Cerebellar nuclear complex (tissue), 1 donor: ENCODE data around the gene BLOC1S6.

Experiments used
- DNase-seq, 2 experiments: peaks; one replicate each; lab custom pipeline; 2025; lab: John Stamatoyannopoulos, UW

BLOC1S6 gene

GRCh38 chr15:45588219-45588875 lies 1.2 kb downstream of the BLOC1S6 start:
- no peak for DNase-seq

GRCh38 chr15:45589256-45589655 lies 2.1 kb downstream of the BLOC1S6 start:
- no peak for DNase-seq

- DNase-seq: no peak
These were observed 7.1 kb downstream of the BLOC1S6 start for GRCh38 chr15:45594319-45594718.

GRCh38 chr15:45594835-45595530 lies 7.8 kb downstream of the BLOC1S6 start:
- DNase-seq: no peak

GRCh38 chr15:45603881-45604280 lies 16.7 kb downstream of the BLOC1S6 start:
- no peak for DNase-seq

DNA sequence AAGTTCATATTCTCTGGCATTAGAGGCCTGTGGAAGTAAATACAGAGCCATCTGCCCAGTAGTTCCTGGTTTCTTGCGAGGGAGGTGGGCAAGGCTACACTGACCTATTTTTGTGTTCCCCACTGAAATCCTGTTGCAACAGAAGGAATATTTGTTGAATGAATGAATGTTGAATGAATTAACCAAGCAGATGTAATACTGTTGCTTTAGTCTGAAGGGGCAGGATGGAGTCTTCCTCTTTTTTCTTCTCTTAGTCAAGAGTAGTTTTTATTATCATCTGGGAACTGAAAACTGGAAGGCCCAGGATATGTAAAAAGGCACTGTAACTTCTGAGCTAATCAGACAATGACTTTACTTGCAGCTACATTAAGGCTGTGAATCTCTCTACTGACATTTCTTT lies 17.1 kb downstream of the BLOC1S6 start:
- DNase-seq: no peak

DNA sequence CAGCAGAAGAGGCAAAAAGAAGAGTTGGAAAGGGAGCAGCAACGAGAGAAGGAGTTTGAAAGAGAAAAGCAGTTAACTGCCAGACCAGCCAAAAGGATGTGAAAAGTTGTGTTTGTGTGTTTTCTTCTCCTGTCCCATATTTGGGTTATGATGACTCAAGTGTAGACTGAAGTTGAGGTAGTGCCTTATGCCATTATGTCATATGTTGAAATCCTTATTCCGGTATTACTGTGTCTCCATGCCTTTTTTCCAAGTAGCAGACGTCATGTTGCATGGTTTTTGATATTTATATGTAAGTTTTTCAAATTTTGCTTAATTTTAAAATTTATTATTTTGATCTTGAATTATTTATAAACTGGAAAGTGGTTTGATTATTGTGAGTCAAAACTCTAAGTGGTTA lies 19.2 kb downstream of the BLOC1S6 start:
- no peak for DNase-seq

DNA sequence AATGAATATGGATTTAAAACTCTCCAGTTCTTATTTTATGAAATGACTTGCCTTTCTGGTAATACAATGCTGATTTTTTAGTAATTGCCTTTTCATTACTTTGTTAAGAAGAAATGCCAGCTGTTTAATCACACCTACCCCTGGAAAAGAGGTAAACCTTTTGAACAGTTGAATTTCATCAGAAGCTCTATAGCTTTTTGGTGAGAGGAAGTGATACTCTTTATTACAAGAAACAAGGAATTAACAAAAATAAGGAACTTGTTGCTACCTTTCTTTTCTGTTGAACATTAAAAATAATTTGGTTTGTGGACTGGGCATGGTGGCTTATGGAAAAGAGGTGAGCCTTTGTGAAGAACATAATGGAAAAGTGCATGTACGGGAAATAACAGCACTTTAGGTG lies 19.7 kb downstream of the BLOC1S6 start:
- DNase-seq: no peak

GRCh38 chr15:45611305-45611704 lies 24.1 kb downstream of the BLOC1S6 start:
- no peak for DNase-seq

GRCh38 chr15:45612790-45613415 lies 25.7 kb downstream of the BLOC1S6 start:
- DNase-seq: no peak

DNA sequence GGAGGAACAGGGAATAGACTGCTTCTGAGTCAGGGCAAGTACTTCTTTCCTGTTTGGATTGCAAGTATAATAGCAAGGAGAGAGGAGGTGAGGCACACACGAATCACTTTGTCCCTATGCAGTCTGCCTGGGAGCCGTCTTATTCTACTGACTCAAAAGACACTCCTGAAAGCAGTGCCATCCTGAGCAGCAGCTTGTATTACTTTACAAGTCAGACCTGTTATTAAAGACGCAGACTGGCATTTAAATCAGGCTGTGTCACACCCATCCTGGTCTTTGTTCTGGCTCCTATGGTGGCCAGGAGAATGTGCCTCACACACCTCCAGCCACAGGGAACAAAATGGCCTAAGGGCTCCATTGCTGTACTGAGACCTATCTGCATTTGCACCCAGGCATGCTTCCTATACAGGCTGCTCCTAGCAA lies 29.7 kb downstream of the BLOC1S6 start:
- DNase-seq: no peak

DNA sequence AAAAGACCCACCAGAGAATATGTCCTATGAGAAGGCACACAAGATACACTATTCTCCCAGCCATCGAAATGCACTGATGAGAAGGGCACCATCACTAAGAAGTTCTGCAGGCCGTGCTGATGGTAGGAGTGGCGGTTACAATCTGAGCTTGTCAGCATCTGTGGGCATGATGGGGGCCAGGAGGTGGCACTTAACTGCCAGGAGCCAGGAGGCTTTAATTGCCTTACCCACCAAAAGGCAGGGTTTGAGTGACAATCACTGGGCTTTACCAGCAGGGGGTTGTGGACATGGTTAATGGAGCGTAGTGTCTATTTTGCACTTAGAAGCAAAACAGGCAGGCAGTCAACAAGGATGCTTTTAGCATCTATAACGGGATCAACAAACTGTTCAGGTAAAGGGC lies 31.6 kb downstream of the BLOC1S6 start:
- DNase-seq: no peak

DNA sequence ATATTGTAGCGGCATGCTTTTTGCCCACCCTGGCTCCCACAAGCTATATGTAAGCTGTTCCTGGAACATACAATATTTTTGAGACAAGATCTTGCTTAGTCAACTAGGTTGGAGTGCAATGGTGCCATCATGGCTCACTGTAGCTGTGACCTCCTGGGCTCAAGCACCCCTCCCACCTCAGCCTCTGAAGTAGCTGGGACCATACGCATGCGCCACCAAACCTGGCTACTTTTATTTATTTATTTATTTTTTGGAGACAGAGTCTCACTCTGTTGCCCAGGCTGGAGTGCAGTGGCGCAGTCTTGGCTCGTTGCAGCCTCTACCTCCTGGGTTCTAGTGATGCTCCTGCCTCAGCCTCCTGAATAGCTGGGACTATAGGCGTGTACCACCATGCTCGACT lies 41.0 kb downstream of the BLOC1S6 start:
- no peak for DNase-seq

DNA sequence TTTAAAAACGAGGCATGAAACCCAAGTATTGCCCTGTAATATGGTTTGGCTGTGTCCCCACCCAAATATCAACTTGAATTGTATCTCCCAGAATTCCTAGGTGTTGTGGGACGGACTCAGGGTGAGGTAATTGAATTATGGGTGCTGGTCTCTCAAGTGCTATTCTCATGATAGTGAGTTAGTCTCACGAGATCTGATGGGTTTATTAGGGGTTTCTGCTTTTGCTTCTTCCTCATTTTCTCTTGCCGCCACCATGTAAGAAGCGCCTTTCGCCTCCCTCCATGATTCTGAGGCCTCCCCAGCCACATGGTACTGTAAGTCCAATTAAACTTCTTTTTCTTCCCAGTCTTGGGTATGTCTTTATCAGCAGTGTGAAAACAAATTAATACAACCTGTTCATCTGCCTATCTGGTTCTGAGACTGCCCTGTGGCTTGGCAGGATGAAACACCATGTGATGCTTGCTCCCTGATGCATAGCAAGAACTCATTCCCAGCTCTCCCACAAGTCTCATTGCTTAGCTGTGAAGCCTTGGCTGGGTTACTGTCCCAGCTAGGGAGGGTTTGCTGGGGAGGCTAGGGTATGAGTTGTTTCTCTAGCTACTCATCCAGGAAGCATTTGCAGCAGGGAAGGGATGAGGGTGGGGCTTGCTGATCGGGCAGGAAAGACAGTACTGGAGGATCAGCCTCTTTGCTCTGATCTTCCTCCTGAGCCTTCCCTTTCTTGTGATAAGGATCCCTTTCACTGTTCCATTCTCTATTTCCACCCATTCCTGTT lies 43.9 kb downstream of the BLOC1S6 start:
- no peak for DNase-seq

- no peak for DNase-seq
These were observed 44.6 kb downstream of the BLOC1S6 start for GRCh38 chr15:45631776-45632175.

DNA sequence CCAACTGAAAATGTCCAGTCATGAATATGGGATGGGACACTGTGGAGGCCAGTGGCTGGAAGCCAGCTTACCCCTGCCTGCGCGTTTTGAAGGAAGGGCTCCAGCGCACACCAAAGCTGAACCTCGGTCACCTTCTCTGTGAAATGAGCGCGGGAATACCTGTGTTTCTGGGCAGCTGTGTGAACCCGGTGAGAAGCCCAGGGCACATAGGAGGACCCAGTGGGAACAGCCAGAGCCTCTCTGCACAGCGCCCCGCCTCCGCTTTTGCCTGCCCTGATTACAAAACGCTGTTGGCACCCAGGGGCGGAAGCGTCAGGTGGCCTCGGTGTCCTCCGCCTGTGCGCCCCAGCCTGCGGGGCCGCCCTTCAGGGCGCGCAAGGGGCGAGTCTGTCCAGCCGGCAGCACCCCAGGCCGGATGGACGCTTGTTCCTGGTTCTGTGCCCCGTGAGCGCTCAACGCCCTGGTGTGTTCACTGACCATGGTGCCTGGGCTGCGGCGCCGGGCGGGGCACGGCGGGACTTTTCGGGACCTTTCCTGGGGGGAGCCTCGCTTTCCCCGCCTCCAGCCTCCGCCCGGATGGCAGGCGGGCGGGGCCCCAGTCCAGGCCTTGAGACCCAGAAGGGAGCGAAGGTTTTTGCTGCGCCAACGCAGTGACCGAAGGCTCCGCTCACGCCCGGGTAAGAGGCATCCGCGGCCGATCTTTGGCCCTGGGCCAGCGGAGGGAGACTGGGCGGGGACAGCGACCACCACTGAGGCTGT lies 47.4 kb downstream of the BLOC1S6 start, which contains the start of gene SQOR:
Gene SQOR (plus strand): TSS at position 598 of the 759 bp plus-strand sequence. CDS start 23,895 bp downstream, outside the sequence.
- DNase-seq: no peak

GRCh38 chr15:45635191-45635638 lies 48.0 kb downstream of the BLOC1S6 start:
- DNase-seq: no peak

DNA sequence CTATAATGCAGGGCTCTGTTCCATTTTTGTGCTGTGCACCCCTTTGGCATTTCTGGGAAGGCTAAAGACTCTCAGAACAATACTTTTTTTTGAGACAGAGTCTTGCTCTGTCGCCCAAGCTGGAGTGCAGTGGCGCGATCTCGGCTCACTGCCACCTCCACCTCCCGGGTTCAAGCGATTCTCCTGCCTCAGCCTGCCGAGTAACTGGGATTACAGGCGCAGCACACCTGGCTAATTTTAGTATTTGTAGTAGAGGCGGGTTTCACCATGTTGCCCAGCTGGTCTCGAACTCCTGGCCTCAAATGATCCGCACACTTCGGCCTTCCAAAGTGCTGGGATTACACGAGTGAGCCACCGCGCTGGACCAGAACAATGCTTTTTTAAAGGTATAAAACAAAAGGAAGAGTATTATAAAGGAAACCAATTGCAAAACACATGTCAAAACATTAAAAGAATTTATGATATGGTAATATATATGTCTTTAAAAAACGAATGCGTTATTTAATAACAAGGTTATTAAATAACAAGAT lies 48.6 kb downstream of the BLOC1S6 start:
- DNase-seq: no peak

DNA sequence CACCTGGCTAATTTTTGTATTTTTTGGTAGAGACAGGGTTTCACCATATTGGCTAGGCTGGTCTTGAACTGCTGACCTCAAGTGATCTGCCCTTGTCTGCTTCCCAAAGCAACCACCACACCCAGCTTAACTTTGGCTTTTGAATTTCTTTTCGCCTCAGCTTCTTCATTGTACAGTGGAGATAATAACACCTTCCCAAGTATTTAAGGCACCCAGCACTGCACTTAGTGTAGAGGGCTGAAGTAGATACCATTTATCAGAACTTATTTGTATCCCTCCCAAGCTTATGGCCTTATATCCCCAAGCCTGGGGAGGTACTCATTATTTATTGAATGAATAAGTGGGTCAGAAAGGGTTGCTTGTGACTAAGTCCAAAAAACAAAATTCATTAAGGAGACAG lies 50.0 kb downstream of the BLOC1S6 start:
- no peak for DNase-seq

DNA sequence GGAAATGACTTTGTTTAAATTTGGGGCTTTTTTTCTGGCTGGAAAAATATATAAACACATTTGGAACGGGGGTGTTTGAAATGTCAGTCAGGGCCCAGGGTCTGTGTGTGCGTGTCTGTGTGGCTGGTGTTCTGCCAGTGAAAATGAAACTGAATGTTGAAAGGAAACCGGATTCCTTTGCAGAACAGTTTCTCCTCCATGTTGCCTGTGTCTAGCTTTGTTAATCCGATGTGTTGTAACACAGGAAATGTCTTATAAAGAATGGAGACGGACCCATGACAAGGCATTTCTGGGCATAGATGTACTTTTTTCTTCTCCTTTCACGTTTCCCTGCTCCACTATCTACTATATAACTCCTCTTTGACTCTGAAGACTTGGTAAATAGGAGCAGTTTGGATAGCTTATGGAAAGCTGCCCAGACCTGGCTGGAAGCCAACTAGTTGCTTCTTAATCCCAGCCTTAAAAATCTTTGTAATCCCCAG lies 50.4 kb downstream of the BLOC1S6 start:
- DNase-seq: no peak

DNA sequence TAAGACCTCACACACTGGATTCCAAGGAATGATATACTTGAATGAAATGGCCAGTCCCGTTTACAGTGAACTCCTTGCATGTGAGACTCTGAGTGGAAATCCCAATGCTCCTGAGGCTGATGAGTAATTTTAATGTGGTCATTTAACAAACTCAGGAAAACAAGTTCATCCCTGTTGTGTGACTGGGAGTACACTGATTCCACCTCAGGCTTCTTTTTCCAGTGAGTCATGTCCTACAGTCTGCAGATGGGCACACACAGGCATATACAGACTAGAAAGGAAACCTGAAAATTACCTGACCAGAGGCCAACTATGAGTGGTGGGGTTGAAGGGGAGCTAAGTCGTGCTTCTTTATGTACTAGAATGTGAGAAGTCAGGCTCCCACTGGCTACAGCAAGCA lies 53.4 kb downstream of the BLOC1S6 start:
- no peak for DNase-seq
